Large intestine (tissue), 3 donors: ENCODE measurements around the gene STXBP6. TPM values are rescaled to one million over a fixed set of nuclear protein-coding genes. Genes with fewer than 3 reads are reported as not detected.

Experiments
- DNase-seq, 2 donors: peaks; one replicate each; pipeline versions ENCODE4 v3.0.0 to v3.0.0-alpha.2; 2013
- H3K27ac ChIP-seq: one replicate; pipeline ENCODE4 v1.5.1; 2013; ENCODE audit warnings: low read length
- H3K27me3 ChIP-seq: 2 replicates; pipeline ENCODE4 v1.6.1; 2013; ENCODE audit warnings: low read length; ENCODE audit not compliant: control insufficient read depth, insufficient read depth
- H3K36me3 ChIP-seq: 2 replicates; pipeline ENCODE4 v1.6.1; 2013; ENCODE audit warnings: low read length; ENCODE audit not compliant: control insufficient read depth, insufficient read depth
- H3K4me1 ChIP-seq: one replicate; pipeline ENCODE4 v1.6.1; 2013; ENCODE audit warnings: low read length; ENCODE audit not compliant: control insufficient read depth, insufficient read depth
- H3K4me3 ChIP-seq: one replicate; pipeline ENCODE4 v1.5.1; 2013; ENCODE audit warnings: low read length
- H3K9me3 ChIP-seq: one replicate; pipeline ENCODE4 v1.6.1; 2013; ENCODE audit warnings: mild to moderate bottlenecking, low read depth, low read length, moderate library complexity; ENCODE audit not compliant: control insufficient read depth
- WGBS: methylation state at CpG from one replicate; pipeline ENCODE4 v1.1.5; 2013; ENCODE audit warnings: low lambda C conversion rate; ENCODE audit not compliant: insufficient coverage; 5-methylcytosine and 5-hydroxymethylcytosine counted together
- polyA plus RNA-seq: library from polyadenylated mRNA; unstranded; fragments of 120-200 nt; gene quantifications from one replicate; pipeline ENCODE4 v1.2.1, GENCODE V29; 2013

STXBP6 gene
- polyA plus RNA-seq, 1 donor, result 27.8 TPM

GRCh38 chr14:24957814-24958213, 92.1 kb downstream of the STXBP6 start:
- no peak overlapping the region for H3K27ac ChIP-seq
- no CpG with 5 or more reads among the region's 1 CpG for WGBS

DNA sequence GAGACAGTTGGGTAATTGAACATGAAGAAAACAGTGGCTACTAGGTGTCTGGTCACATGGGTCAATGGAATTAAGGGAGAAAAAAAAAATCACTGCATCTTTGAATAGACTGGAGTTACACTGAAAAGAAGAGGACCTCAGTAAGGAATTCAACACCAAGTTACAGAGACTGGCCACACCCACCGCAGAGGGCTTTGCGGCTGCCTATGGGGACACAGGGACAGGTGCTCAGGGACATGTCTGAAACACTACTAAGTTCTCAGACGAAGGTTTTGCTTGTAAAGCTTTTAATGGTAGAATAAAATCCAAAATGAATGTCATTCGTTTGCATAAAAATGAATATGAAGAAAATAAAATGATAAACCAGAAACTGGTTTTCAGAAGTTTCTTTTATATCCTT, 93.8 kb downstream of the STXBP6 start:
- Histone ChIP-seq H3K9me3 (no peaks in the 10 kb centered on the region), H3K4me1 (peaks cover 26% of the 10 kb centered on the region), H3K4me3 (no peak overlapping the region), H3K27me3 (no peaks in the 10 kb centered on the region), H3K36me3 (no peaks in the 10 kb centered on the region), H3K27ac (no peak overlapping the region)
- DNase-seq, result no peak
- WGBS, result 74% methylated on average over 2 of the region's 4 CpGs

More at GRCh38 chr14:24957814-24958213, 92.1 kb downstream of the STXBP6 start:
- Histone ChIP-seq H3K4me1 (peaks cover 26% of the 10 kb centered on the region), H3K36me3 (no peaks in the 10 kb centered on the region), H3K4me3 (no peak overlapping the region), H3K9me3 (no peaks in the 10 kb centered on the region), H3K27me3 (no peaks in the 10 kb centered on the region)
- no peak for DNase-seq

GRCh38 chr14:24954700-24955037, 95.3 kb downstream of the STXBP6 start:
- Histone ChIP-seq H3K4me1 (peaks cover 16% of the 10 kb centered on the region), H3K4me3 (no peak overlapping the region), H3K36me3 (no peaks in the 10 kb centered on the region), H3K27ac (no peak overlapping the region), H3K27me3 (no peaks in the 10 kb centered on the region), H3K9me3 (no peaks in the 10 kb centered on the region)
- WGBS, result no CpG with 5 or more reads among the region's 2 CpGs
- no peak for DNase-seq

- H3K36me3 ChIP-seq, result no peaks in the 10 kb centered on the region
- H3K9me3 ChIP-seq, result no peaks in the 10 kb centered on the region
- H3K4me3 ChIP-seq, result no peak overlapping the region
- H3K27ac ChIP-seq, result no peak overlapping the region
- no peak for DNase-seq
- peaks cover 11% of the 10 kb centered on the region for H3K4me1 ChIP-seq
- no CpG with 5 or more reads among the region's 4 CpGs for WGBS
- H3K27me3 ChIP-seq, result no peaks in the 10 kb centered on the region
These were observed 95.8 kb downstream of the STXBP6 start for GRCh38 chr14:24954037-24954699.

- Histone ChIP-seq H3K9me3 (no peaks in the 10 kb centered on the region), H3K27ac (no peak overlapping the region), H3K27me3 (no peaks in the 10 kb centered on the region), H3K4me3 (no peak overlapping the region), H3K36me3 (no peaks in the 10 kb centered on the region), H3K4me1 (no peaks in the 10 kb centered on the region)
- 100% methylated on average over 3 of the region's 8 CpGs for WGBS
- DNase-seq, result no peak
These were observed 96.9 kb downstream of the STXBP6 start for GRCh38 chr14:24952851-24953666.

- Histone ChIP-seq H3K36me3 (no peaks in the 10 kb centered on the region), H3K27me3 (no peaks in the 10 kb centered on the region), H3K4me3 (no peak overlapping the region), H3K9me3 (no peaks in the 10 kb centered on the region), H3K4me1 (no peaks in the 10 kb centered on the region), H3K27ac (no peak overlapping the region)
- no peak for DNase-seq
- WGBS, result 89% methylated on average over 1 of the region's 1 CpG
These were observed 101.6 kb downstream of the STXBP6 start for GRCh38 chr14:24948261-24948847.

GRCh38 chr14:24947131-24947530, 102.8 kb downstream of the STXBP6 start:
- no peaks in the 10 kb centered on the region for H3K9me3 ChIP-seq
- no peaks in the 10 kb centered on the region for H3K27me3 ChIP-seq
- no peak overlapping the region for H3K4me3 ChIP-seq
- DNase-seq, result no peak
- no peaks in the 10 kb centered on the region for H3K36me3 ChIP-seq
- WGBS, result 93% methylated on average over 5 of the region's 6 CpGs
- H3K27ac ChIP-seq, result no peak overlapping the region
- H3K4me1 ChIP-seq, result no peaks in the 10 kb centered on the region

GRCh38 chr14:24944800-24945199, 105.1 kb downstream of the STXBP6 start:
- Histone ChIP-seq H3K27me3 (no peaks in the 10 kb centered on the region), H3K4me3 (no peak overlapping the region), H3K36me3 (no peaks in the 10 kb centered on the region), H3K9me3 (no peaks in the 10 kb centered on the region), H3K27ac (no peak overlapping the region), H3K4me1 (peaks cover 3% of the 10 kb centered on the region)
- no peak for DNase-seq
- no CpG with 5 or more reads among the region's 2 CpGs for WGBS

GRCh38 chr14:24943024-24943423, 106.9 kb downstream of the STXBP6 start:
- no CpG with 5 or more reads among the region's 3 CpGs for WGBS
- H3K27me3 ChIP-seq, result no peaks in the 10 kb centered on the region
- no peak overlapping the region for H3K27ac ChIP-seq
- no peaks in the 10 kb centered on the region for H3K36me3 ChIP-seq
- H3K4me3 ChIP-seq, result no peak overlapping the region
- no peak for DNase-seq
- H3K4me1 ChIP-seq, result peaks cover 3% of the 10 kb centered on the region
- no peaks in the 10 kb centered on the region for H3K9me3 ChIP-seq

- H3K4me1 ChIP-seq, result peaks cover 3% of the 10 kb centered on the region
- WGBS, result 17% methylated on average over 1 of the region's 1 CpG
- DNase-seq, result peak; percentile 42 to 73
- no peaks in the 10 kb centered on the region for H3K27me3 ChIP-seq
- no peaks in the 10 kb centered on the region for H3K9me3 ChIP-seq
- H3K27ac ChIP-seq, result no peak overlapping the region
- no peaks in the 10 kb centered on the region for H3K36me3 ChIP-seq
- H3K4me3 ChIP-seq, result no peak overlapping the region
These were observed 108.2 kb downstream of the STXBP6 start for GRCh38 chr14:24941719-24942118.
